Suprapubic skin (tissue), 4 donors: ENCODE measurements around the gene RAB3IP.

Source experiments
- EP300 ChIP-seq: sonication (generic); formaldehyde crosslinking; IDR thresholded peaks from one replicate; pipeline ENCODE4 v1.6.1; 2017; ENCODE audit warnings: antibody characterized with exemption
- POLR2A ChIP-seq, 2 donors: fragments of 450-650 bp; IDR thresholded peaks; one replicate each; pipeline ENCODE4 v1.6.1; 2017; ENCODE audit warnings: antibody characterized with exemption in 2 of 2, mild to moderate bottlenecking in 2 of 2, moderate library complexity in 2 of 2
- POLR2AphosphoS5 ChIP-seq, 3 donors: sonication (generic); formaldehyde crosslinking; IDR thresholded peaks; one replicate each; pipeline ENCODE4 v1.6.1; 2017; ENCODE audit warnings: antibody characterized with exemption in 3 of 3
- TF ChIP-seq, protein P1 (sequence below), 2 donors: fragments of 200-600 bp in 1 of 2; fragments of 450-650 bp in 1 of 2; sonication (generic) in 1 of 2; IDR thresholded peaks; one replicate each; pipeline ENCODE4 v1.5.1; 2016 to 2019; ENCODE audit warnings: antibody characterized with exemption in 2 of 2, mild to moderate bottlenecking in 1 of 2, moderate library complexity in 1 of 2

DNA sequence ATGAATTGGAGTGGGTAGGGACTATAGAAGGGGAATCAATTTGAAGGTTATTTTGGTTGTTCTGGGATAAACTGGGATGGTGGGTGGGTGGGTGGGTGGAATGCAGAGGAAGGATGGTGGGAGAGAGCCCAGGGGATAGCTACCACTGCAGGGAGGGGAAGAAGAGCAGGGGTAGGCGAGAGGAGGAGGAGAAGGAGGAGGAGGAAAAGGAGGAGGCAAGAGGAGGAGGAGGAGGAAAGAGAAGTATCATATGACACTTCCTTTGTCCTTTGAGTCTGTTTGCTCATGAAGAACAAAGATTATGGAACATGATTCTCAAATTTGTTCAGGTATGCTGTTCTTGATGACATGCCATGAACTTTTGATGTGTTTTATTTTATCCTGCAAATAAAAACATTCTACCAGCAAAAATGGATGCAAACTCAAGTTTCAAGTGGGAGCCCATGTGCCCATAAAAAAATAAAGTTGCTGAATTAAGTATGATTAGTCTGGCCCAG lies 35.5 kb upstream of the RAB3IP start:
- TF ChIP-seq, protein P1, sequence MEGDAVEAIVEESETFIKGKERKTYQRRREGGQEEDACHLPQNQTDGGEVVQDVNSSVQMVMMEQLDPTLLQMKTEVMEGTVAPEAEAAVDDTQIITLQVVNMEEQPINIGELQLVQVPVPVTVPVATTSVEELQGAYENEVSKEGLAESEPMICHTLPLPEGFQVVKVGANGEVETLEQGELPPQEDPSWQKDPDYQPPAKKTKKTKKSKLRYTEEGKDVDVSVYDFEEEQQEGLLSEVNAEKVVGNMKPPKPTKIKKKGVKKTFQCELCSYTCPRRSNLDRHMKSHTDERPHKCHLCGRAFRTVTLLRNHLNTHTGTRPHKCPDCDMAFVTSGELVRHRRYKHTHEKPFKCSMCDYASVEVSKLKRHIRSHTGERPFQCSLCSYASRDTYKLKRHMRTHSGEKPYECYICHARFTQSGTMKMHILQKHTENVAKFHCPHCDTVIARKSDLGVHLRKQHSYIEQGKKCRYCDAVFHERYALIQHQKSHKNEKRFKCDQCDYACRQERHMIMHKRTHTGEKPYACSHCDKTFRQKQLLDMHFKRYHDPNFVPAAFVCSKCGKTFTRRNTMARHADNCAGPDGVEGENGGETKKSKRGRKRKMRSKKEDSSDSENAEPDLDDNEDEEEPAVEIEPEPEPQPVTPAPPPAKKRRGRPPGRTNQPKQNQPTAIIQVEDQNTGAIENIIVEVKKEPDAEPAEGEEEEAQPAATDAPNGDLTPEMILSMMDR (IDR thresholded peaks at IDR 0.05) = no peak
- no peak for TF ChIP-seq EP300
- no peak for TF ChIP-seq POLR2A (IDR thresholded peaks at IDR 0.05)
- no peak for TF ChIP-seq POLR2AphosphoS5 (IDR thresholded peaks at IDR 0.05)
